Hepatic stellate cell (primary cell): Measurements from ENCODE around the gene SPRED3.

Source experiments
- DNase-seq: peaks from one replicate; pipeline ENCODE4 v3.0.0; 2011; ENCODE audit warnings: low spot score

The SPRED3 gene

GRCh38 chr19:38373907-38374331 is 14.6 kb upstream of the SPRED3 start:
- no peak for DNase-seq

DNA sequence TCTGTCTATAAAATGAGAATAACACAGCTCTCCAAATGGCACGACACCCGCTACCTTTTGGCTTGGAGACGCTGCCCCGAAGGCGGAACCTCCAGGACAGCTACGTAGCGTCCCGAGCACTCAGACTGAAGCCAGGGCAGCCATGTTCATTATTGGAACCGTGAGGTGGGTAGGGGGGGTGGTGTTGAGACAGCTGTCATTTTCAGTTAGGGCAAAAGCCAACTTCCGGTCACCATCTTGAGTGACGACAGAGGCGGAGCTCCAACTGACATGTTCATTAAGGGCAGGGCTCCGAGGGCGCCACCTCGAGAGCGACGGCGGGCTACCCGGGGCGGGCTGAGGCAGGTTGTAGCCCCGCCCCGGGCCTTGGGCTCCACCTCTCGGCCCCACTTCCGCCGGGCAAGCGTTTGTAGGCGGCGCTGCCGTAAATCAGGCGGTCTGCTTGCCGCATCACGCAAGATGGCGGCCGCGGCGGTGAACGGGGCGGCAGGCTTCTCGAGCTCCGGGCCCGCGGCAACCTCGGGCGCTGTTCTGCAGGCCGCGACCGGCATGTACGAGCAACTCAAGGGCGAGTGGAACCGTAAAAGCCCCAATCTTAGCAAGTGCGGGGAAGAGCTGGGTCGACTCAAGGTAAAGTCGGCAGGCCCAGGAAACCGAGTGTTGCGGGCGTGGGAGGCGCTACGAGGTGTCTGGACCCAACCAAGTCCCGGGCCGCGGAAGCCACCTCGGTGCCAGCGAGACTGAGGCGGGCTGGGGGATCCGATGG is 14.0 kb upstream of the SPRED3 start, which contains the start of gene PSMD8:
Gene PSMD8, plus strand, starts transcription at position 240 of the 766 bp plus-strand sequence. Its CDS starts 31 bp downstream, at position 271.
- DNase-seq, result peak; percentile 98

DNA sequence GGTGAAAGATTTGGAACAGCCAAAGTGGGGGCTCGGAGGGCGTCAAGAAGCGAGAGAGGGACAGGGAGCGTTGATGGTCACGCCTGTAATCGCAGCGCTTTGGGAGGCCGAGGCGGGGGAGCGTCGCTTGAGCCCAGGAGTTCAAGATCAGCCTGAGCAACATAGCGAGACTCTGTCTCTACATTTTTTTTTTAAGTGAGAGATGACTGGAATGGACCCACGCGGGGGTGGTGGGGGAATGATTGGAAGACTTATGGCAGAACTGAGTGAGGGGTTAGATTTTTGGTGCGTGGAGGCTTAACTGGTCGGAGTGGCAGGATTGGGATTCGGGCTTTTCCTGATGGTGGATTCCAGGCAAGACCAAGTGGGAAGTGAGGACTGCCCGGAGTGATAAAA is 13.4 kb upstream of the SPRED3 start:
- DNase-seq, result no peak

DNA sequence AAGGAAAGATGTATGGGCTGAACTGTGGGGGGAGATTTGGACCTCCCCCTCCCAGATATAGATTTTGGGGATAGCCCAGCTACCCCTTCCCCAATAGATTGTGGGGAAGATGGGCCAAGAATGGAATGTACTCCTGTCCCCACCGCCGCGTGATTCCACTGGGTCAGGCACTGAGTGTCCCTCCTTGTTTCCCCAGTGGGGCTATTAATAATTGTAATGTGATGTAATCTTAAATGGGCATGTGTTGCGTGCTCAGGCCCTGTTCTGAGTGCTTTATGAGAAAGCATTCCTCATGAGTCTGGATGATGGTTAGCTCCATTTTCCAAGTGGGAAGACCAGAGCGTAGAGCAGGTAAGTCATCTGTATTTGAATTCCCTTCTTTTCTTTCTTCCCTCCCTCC is 12.7 kb upstream of the SPRED3 start:
- peak; percentile 62 for DNase-seq

DNA sequence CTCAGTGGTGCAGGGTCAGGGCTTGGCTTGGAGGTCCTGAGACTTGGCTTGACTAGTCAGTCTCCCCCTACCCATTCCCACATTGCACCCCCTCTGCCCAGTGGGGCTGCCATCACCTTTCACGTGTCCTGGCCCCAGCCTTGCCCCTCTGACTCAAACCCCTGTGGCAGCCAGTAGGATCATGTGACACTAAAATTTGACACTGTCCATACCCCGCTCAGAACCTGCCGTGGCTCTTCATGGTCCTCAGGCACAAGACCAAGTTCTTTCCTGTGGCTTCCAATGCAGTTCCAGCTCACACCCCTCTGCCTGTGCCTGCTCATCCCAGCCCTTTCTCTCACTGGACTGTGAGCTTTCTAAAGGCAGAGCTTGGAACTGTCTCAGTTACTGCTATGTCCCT is 11.9 kb upstream of the SPRED3 start:
- no peak for DNase-seq

GRCh38 chr19:38377052-38377451 is 11.4 kb upstream of the SPRED3 start:
- no peak for DNase-seq

- DNase-seq, result no peak
Measured at GRCh38 chr19:38378866-38379265, 9.6 kb upstream of the SPRED3 start.

- DNase-seq, result no peak
Measured at GRCh38 chr19:38381138-38381537, 7.4 kb upstream of the SPRED3 start.

GRCh38 chr19:38383184-38383583 is 5.3 kb upstream of the SPRED3 start:
- no peak for DNase-seq

DNA sequence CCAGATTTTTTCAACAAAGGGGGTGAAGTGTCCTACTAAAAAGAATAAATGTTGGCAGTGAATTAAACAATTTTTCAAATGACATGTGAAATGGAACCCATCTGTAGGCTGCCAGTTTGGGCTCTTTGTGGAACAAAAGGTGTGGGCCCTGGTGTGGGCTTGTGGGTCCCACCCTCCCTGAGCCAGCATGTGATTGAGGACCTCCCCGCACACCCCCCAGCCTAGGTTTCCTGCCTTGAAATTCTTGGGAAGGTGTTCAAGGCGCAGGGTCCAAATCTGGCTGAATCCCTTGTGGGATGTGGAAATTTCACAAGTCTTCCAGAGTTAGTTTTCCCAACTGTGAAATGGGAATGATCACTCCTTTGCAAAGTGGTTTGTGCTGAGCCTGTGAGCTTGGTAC is 4.8 kb upstream of the SPRED3 start:
- no peak for DNase-seq

GRCh38 chr19:38384209-38385027 is 4.1 kb upstream of the SPRED3 start:
- no peak for DNase-seq

- no peak for DNase-seq
Measured at GRCh38 chr19:38385057-38385803, 3.3 kb upstream of the SPRED3 start.

GRCh38 chr19:38385804-38386257 is 2.7 kb upstream of the SPRED3 start:
- DNase-seq, result no peak

DNA sequence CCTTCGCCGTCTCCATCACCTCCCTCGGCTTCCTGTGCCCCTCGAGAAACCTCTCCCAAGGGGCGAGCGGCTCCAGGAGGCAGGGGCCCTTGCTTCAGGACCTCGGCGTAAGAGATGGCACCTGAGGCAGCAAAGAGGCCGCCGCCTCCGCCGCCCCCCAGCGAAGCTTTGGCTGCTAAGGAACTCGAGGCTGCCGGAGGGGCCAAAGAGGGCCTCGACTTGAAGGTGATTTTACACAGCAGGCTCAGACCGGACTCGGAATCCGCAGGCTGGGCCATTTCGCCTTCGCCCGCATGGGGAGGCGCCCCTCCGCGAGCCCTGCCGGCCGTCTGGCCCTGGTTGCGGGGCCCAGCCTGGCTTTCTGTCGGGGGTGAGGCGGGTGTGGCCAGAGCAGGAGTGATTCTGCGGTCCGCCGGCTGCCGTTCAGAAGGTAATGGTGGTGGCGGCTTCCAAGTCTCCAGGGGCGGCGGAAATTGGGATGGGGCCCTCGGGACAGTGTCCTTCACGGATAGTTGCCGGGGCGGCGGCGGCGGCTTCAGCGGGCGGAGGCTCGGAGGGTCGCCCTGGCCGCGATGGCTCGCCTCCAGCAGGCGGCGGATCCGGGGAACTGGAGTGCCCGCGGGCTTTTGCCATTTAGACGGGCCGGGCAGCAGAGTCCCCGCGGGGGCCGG is 2.1 kb upstream of the SPRED3 start:
- DNase-seq, result no peak

GRCh38 chr19:38386971-38387549 is 1.4 kb upstream of the SPRED3 start:
- no peak for DNase-seq

- peak; percentile 97 for DNase-seq
Measured at GRCh38 chr19:38387550-38388348, 748 bp upstream of the SPRED3 start, which contains the start of gene GGN. Gene GGN, minus strand, starts transcription at chr19:38388034. Its CDS starts 773 bp downstream, at chr19:38387261.

DNA sequence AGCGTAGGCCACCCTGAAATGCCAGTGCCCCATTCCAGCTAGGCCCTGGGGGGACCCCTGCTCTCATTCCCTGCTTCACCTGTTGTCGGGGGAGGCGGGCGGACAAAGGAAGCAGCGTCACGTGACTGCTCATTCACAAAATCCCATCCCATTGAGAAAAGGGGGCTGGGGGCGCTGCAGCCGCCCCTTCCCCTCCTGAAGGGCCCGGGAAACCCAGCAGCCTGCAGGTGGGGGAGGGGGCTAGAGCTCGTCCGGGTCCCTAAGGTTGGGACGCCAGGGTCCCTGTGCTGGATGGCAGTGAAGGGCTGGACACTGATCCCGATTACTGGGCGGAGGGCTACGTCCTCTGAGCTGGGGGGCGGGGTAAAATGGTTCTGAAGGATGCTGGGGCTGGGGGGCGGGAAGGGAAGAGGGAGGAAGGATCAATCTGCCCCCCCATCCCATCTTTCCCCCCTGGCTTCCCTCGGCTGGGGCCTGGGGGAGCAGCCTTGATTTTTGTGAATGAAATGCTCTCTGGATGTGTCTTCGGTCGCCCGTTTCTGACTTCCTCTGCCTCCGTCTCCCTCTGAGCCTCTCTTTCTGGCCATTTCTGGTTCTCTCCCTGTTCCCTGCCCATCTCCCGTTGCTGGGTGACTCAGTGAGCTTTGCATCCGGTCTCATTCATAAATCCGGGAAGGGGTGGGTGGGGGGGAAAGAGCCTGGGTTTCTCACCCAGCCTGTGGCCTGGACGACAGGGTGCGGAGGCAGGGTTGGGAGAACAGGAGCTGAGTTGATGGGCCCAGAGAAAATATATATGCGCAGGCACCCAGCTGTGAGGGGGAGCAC is 816 bp downstream of the SPRED3 start:
- peak; percentile 96 for DNase-seq

GRCh38 chr19:38389957-38390924 is 1.7 kb downstream of the SPRED3 start:
- DNase-seq, result no peak
